Neural progenitor cell (in vitro differentiated cells): ENCODE results near the gene UBE2J1. TPM values are rescaled to one million over a fixed set of nuclear protein-coding genes. Genes with fewer than 3 reads are reported as not detected.

Source experiments
- DNase-seq: peaks from one replicate; pipeline ENCODE4 v3.0.0-alpha.2; 2016; ENCODE audit warnings: low spot score
- H2AFZ ChIP-seq: fragments of 200-600 bp; sonication (generic); replicated peaks from 2 replicates; pipeline ENCODE4 v1.6.1; 2016; ENCODE audit warnings: antibody characterized with exemption
- H3F3A ChIP-seq: fragments of 200-600 bp; sonication (generic); 2 replicates; pipeline ENCODE4 v1.6.1; 2016; ENCODE audit warnings: antibody characterized with exemption, low read depth
- H3K27ac ChIP-seq: fragments of 200-600 bp; sonication (generic); 2 replicates; pipeline ENCODE4 v1.5.1; 2016; ENCODE audit warnings: mild to moderate bottlenecking
- H3K27me3 ChIP-seq: fragments of 200-600 bp; sonication (generic); 2 replicates; pipeline ENCODE4 v1.6.1; 2016; ENCODE audit warnings: mild to moderate bottlenecking, moderate library complexity
- H3K36me3 ChIP-seq: fragments of 200-600 bp; sonication (generic); 2 replicates; pipeline ENCODE4 v1.5.1; 2016
- H3K4me1 ChIP-seq: fragments of 200-600 bp; sonication (generic); 2 replicates; pipeline ENCODE4 v1.6.1; 2016; ENCODE audit warnings: mixed run types
- H3K4me2 ChIP-seq: fragments of 200-600 bp; sonication (generic); 2 replicates; pipeline ENCODE4 v1.6.1; 2016
- H3K4me3 ChIP-seq: fragments of 200-600 bp; sonication (generic); 2 replicates; pipeline ENCODE4 v1.5.1; 2016
- H3K79me2 ChIP-seq: fragments of 200-600 bp; sonication (generic); 2 replicates; pipeline ENCODE4 v1.6.1; 2016; ENCODE audit warnings: low read depth
- H3K9ac ChIP-seq: fragments of 200-600 bp; sonication (generic); 2 replicates; pipeline ENCODE4 v1.6.1; 2016
- H3K9me3 ChIP-seq: fragments of 200-600 bp; sonication (generic); 2 replicates; pipeline ENCODE4 v1.5.1; 2016; ENCODE audit warnings: low read depth
- H4K20me1 ChIP-seq: fragments of 200-600 bp; sonication (generic); 2 replicates; pipeline ENCODE4 v1.6.1; 2016; ENCODE audit warnings: low read depth
- H3K27ac Mint-ChIP-seq: 3 replicates; pipeline ENCODE4 v1.8.0; 2021; ENCODE audit warnings: mixed read lengths
- H3K27me3 Mint-ChIP-seq: 2 replicates; pipeline ENCODE4 v1.8.0; 2022; ENCODE audit warnings: low read depth, mild to moderate bottlenecking, inconsistent platforms, moderate library complexity, mixed read lengths; ENCODE audit not compliant: insufficient read depth
- H3K36me3 Mint-ChIP-seq: 3 replicates; pipeline ENCODE4 v1.8.0; 2021; ENCODE audit warnings: mixed read lengths
- H3K4me1 Mint-ChIP-seq: 3 replicates; pipeline ENCODE4 v1.8.0; 2021; ENCODE audit warnings: mixed read lengths
- H3K4me3 Mint-ChIP-seq: 3 replicates; pipeline ENCODE4 v1.8.0; 2021; ENCODE audit warnings: mild to moderate bottlenecking, moderate library complexity, mixed read lengths
- H3K9me3 Mint-ChIP-seq: 3 replicates; pipeline ENCODE4 v1.8.0; 2020; ENCODE audit warnings: mixed read lengths
- EZH2 ChIP-seq: fragments of 200-600 bp; sonication (generic); IDR thresholded peaks from 2 replicates; pipeline ENCODE4 v1.6.1; 2017; ENCODE audit warnings: antibody characterized with exemption, mild to moderate bottlenecking, moderate library complexity
- EZH2phosphoT487 ChIP-seq: fragments of 200-600 bp; sonication (generic); IDR thresholded peaks from 2 replicates; pipeline ENCODE4 v1.6.1; 2017; ENCODE audit warnings: antibody characterized with exemption
- total RNA-seq: library from RNA; depleted of rRNA; stranded (reverse); fragments of >200 nt; gene quantifications from 2 replicates; pipeline ENCODE4 v1.2.3, GENCODE V29; 2015; ENCODE audit warnings: low replicate concordance
- TF ChIP-seq, protein P1 (sequence below): fragments of 200-600 bp; sonication (generic); IDR thresholded peaks from 2 replicates; pipeline ENCODE4 v1.5.1; 2017; ENCODE audit warnings: antibody characterized with exemption, mild to moderate bottlenecking

Gene UBE2J1
- total RNA-seq, 1 donor from 2014 or later = 43.0 TPM

DNA sequence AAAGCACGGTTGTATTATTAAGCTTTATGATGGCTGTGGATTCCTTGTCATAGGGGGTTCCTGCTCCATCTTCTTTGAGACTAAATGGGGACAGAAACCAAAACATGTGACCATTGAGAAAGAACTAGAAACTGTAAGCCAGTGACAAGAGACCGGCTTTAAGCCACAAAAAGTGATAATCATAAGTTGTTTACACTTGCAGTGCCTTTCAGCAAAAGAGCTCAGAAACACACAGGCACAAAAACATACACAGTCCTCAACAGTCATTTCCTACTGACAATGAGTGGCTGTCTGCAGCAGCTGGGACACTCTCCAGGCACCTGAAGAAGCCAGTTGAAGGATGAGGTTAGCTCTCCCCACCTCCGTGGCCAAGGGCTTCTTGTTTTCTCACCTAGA, 20.0 kb upstream of the UBE2J1 start:
- no peak for TF ChIP-seq EZH2phosphoT487
- TF ChIP-seq, protein P1, sequence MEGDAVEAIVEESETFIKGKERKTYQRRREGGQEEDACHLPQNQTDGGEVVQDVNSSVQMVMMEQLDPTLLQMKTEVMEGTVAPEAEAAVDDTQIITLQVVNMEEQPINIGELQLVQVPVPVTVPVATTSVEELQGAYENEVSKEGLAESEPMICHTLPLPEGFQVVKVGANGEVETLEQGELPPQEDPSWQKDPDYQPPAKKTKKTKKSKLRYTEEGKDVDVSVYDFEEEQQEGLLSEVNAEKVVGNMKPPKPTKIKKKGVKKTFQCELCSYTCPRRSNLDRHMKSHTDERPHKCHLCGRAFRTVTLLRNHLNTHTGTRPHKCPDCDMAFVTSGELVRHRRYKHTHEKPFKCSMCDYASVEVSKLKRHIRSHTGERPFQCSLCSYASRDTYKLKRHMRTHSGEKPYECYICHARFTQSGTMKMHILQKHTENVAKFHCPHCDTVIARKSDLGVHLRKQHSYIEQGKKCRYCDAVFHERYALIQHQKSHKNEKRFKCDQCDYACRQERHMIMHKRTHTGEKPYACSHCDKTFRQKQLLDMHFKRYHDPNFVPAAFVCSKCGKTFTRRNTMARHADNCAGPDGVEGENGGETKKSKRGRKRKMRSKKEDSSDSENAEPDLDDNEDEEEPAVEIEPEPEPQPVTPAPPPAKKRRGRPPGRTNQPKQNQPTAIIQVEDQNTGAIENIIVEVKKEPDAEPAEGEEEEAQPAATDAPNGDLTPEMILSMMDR = no peak
- no peak for TF ChIP-seq EZH2
- no peaks in the 10 kb centered on the region for H4K20me1 ChIP-seq
- H3K9ac ChIP-seq = no peak overlapping the region
- no peak overlapping the region for H3K4me3 ChIP-seq
- Mint-ChIP-seq H3K36me3 (no peaks in the 10 kb centered on the region), H3K27ac (no peak overlapping the region), H3K4me1 (peaks cover 23% of the 10 kb centered on the region), H3K27me3 (no peaks in the 10 kb centered on the region), H3K4me3 (no peak overlapping the region), H3K9me3 (no peaks in the 10 kb centered on the region)
- H2AFZ ChIP-seq = peak overlapping the region; percentile 60
- no peaks in the 10 kb centered on the region for H3K9me3 ChIP-seq
- peaks cover 12% of the 10 kb centered on the region for H3K4me1 ChIP-seq
- H3K4me2 ChIP-seq = no peak overlapping the region
- no peak overlapping the region for H3K27ac ChIP-seq
- no peaks in the 10 kb centered on the region for H3K79me2 ChIP-seq
- H3K36me3 ChIP-seq = no peaks in the 10 kb centered on the region
- peaks cover 29% of the 10 kb centered on the region for H3F3A ChIP-seq
- no peaks in the 10 kb centered on the region for H3K27me3 ChIP-seq
- DNase-seq = no peak

DNA sequence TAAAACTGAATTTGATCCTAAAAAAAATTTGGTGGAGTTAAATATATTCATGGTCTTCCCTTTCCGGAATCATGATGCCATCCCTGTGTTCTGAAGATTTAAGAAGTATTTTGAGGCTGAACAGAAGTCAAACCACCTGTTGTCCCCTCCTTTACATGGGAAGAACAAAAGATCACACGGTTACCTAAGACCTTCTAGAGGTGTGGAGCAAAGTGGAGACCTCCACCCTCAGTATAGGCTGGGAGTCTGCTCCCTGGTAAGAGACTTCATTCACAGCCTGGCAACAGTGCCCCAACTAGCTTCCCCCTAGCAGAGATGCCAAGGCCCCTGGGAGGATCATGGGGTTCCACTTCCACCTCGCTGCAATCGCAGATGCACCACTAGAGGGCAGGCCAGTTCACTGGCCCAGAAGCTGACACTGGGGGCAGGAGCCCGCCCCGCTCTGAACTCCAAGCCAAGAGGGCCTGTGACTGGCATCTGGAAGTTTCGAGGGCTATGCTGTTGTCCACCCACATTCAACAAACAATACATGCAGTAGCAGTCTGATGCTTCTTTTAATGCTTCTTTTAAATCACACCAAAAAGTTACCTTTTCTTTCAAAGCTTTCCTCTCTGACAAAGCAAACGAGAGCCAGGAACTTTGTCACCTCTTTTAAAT, 19.5 kb upstream of the UBE2J1 start:
- no peak overlapping the region for H3K4me2 ChIP-seq
- no peaks in the 10 kb centered on the region for H3K9me3 ChIP-seq
- H3K27ac ChIP-seq = no peak overlapping the region
- Mint-ChIP-seq H3K4me3 (no peak overlapping the region), H3K27me3 (no peaks in the 10 kb centered on the region), H3K9me3 (no peaks in the 10 kb centered on the region), H3K4me1 (peaks cover 23% of the 10 kb centered on the region), H3K27ac (no peak overlapping the region), H3K36me3 (no peaks in the 10 kb centered on the region)
- peak; percentile 84 for DNase-seq
- H3K9ac ChIP-seq = no peak overlapping the region
- H3K79me2 ChIP-seq = no peaks in the 10 kb centered on the region
- no peak for TF ChIP-seq EZH2
- TF ChIP-seq, protein P1 = peak; percentile 99
- TF ChIP-seq EZH2phosphoT487 = no peak
- no peaks in the 10 kb centered on the region for H3K27me3 ChIP-seq
- H4K20me1 ChIP-seq = no peaks in the 10 kb centered on the region
- peaks cover 29% of the 10 kb centered on the region for H3F3A ChIP-seq
- H3K4me1 ChIP-seq = peaks cover 12% of the 10 kb centered on the region
- no peak overlapping the region for H3K4me3 ChIP-seq
- peak overlapping the region; percentile 60 for H2AFZ ChIP-seq
- no peaks in the 10 kb centered on the region for H3K36me3 ChIP-seq

DNA sequence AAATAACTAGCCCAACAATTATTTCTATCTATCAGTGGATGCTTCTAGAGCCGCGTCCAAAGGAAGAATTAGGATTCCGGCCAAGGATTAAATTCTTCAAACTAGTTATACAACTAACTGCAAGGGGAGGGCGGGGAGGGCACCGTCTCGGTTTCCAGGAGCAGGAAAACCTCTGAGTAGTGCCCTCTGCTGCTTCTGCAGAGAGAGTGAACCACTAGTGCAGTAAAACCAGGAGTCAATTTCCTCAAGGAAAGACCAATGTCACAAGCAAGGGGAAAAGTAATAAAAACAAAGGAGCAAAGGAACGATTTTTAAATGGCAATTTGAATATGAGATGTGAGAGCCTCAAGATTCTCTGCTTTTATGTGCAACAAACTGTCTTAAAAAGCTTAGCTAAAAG, 16.5 kb upstream of the UBE2J1 start:
- H3K4me2 ChIP-seq = no peak overlapping the region
- no peak overlapping the region for H3K9ac ChIP-seq
- peaks cover 2% of the 10 kb centered on the region for H3K27me3 Mint-ChIP-seq
- H3K27me3 ChIP-seq = no peaks in the 10 kb centered on the region
- H3K4me3 Mint-ChIP-seq = no peak overlapping the region
- TF ChIP-seq, protein P1 = peak; percentile 64
- TF ChIP-seq EZH2 (no peak), EZH2phosphoT487 (no peak)
- peak; percentile 68 for DNase-seq
- H3K9me3 ChIP-seq = no peaks in the 10 kb centered on the region
- H3F3A ChIP-seq = peaks cover 16% of the 10 kb centered on the region
- no peaks in the 10 kb centered on the region for H3K36me3 Mint-ChIP-seq
- no peaks in the 10 kb centered on the region for H3K36me3 ChIP-seq
- H3K4me3 ChIP-seq = no peak overlapping the region
- no peaks in the 10 kb centered on the region for H4K20me1 ChIP-seq
- H3K9me3 Mint-ChIP-seq = no peaks in the 10 kb centered on the region
- H3K27ac Mint-ChIP-seq = no peak overlapping the region
- H2AFZ ChIP-seq = no peak overlapping the region
- H3K4me1 Mint-ChIP-seq = peaks cover 10% of the 10 kb centered on the region
- no peaks in the 10 kb centered on the region for H3K79me2 ChIP-seq
- no peak overlapping the region for H3K27ac ChIP-seq
- H3K4me1 ChIP-seq = no peaks in the 10 kb centered on the region
